Measurements from ENCODE around the gene HACD3.

- TF ChIP-seq EZH2phosphoT487 (IDR thresholded peaks at IDR 0.05; ENCODE audit: low read depth, severe bottlenecking, unreplicated experiment) = no peak
- TF ChIP-seq CTCF (IDR thresholded peaks at IDR 0.05; ENCODE audit: poor library complexity) = no peak
These were observed 28.1 kb downstream of the HACD3 start for GRCh38 chr15:65558336-65558735.
